Loucy (cell line): ENCODE data around the gene CAMTA1.

Source experiments
- H2AFZ ChIP-seq: fragments of 200-600 bp; sonication (generic); 2 replicates; pipeline ENCODE4 v1.6.0; 2016; ENCODE audit warnings: antibody characterized with exemption, mild to moderate bottlenecking, low read length, moderate library complexity
- H3F3A ChIP-seq: fragments of 200-600 bp; 2 replicates; pipeline ENCODE4 v1.6.0; 2016; ENCODE audit warnings: antibody characterized with exemption, low read depth, mild to moderate bottlenecking
- H3K27me3 ChIP-seq: fragments of 200-600 bp; sonication (generic); 2 replicates; pipeline ENCODE4 v1.6.1; 2014; ENCODE audit warnings: low read length, mild to moderate bottlenecking; ENCODE audit not compliant: insufficient read depth, poor library complexity, severe bottlenecking
- H3K36me3 ChIP-seq: fragments of 200-600 bp; sonication (generic); 2 replicates; pipeline ENCODE4 v1.6.1; 2016; ENCODE audit warnings: low read length; ENCODE audit not compliant: insufficient read depth
- H3K4me1 ChIP-seq: fragments of 200-600 bp; sonication (generic); 2 replicates; pipeline ENCODE4 v1.5.1; 2014; ENCODE audit warnings: low read length, mild to moderate bottlenecking; ENCODE audit not compliant: insufficient read depth, poor library complexity, severe bottlenecking
- H3K4me2 ChIP-seq: fragments of 200-600 bp; sonication (generic); 2 replicates; pipeline ENCODE4 v1.6.0; 2014; ENCODE audit warnings: antibody characterized with exemption, low read length, low read depth, mild to moderate bottlenecking; ENCODE audit not compliant: poor library complexity, severe bottlenecking
- H3K4me3 ChIP-seq: fragments of 200-600 bp; sonication (generic); 2 replicates; pipeline ENCODE4 v1.5.1; 2014; ENCODE audit warnings: low read length, mild to moderate bottlenecking, mixed read lengths; ENCODE audit not compliant: poor library complexity, severe bottlenecking
- H3K79me2 ChIP-seq: fragments of 200-600 bp; sonication (generic); 2 replicates; pipeline ENCODE4 v1.6.1; 2014; ENCODE audit warnings: low read length; ENCODE audit not compliant: insufficient read depth
- H3K9ac ChIP-seq: fragments of 200-600 bp; sonication (generic); 2 replicates; pipeline ENCODE4 v1.6.0; 2014; ENCODE audit warnings: mild to moderate bottlenecking, low read depth, low read length, moderate library complexity; ENCODE audit not compliant: poor library complexity, severe bottlenecking
- H3K9me2 ChIP-seq: fragments of 200-600 bp; sonication (generic); replicated peaks from 2 replicates; pipeline ENCODE4 v1.6.1; 2016; ENCODE audit warnings: low read depth, low read length, mixed read lengths
- H3K9me3 ChIP-seq: fragments of 200-600 bp; sonication (generic); 2 replicates; pipeline ENCODE4 v1.6.1; 2014; ENCODE audit warnings: mild to moderate bottlenecking, antibody characterized with exemption, low read length, low read depth; ENCODE audit not compliant: insufficient read depth
- H4K20me1 ChIP-seq: fragments of 200-600 bp; sonication (generic); 2 replicates; pipeline ENCODE4 v1.6.0; 2014; ENCODE audit warnings: antibody characterized with exemption, low read length, mild to moderate bottlenecking; ENCODE audit not compliant: insufficient read depth, poor library complexity, severe bottlenecking
- CTCF ChIP-seq: fragments of 200-600 bp; sonication (generic); conservative IDR thresholded peaks from 2 replicates; pipeline ENCODE4 v1.5.1; 2014; ENCODE audit warnings: mild to moderate bottlenecking, antibody characterized with exemption, low read length
- EZH2phosphoT487 ChIP-seq: fragments of 200-600 bp; IDR thresholded peaks from 2 replicates; pipeline ENCODE4 v1.6.1; 2018; ENCODE audit warnings: antibody characterized with exemption, mild to moderate bottlenecking, moderate library complexity, borderline replicate concordance

Gene CAMTA1

GRCh38 chr1:7640350-7640749 lies 855.1 kb downstream of the CAMTA1 start:
- H3K9ac ChIP-seq = no peak overlapping the region
- H2AFZ ChIP-seq = no peak overlapping the region
- no peaks in the 10 kb centered on the region for H3K36me3 ChIP-seq
- no peaks in the 10 kb centered on the region for H4K20me1 ChIP-seq
- H3K4me1 ChIP-seq = no peaks in the 10 kb centered on the region
- H3K27me3 ChIP-seq = no peaks in the 10 kb centered on the region
- no peaks in the 10 kb centered on the region for H3F3A ChIP-seq
- no peaks in the 10 kb centered on the region for H3K79me2 ChIP-seq
- TF ChIP-seq CTCF = no peak
- no peak for TF ChIP-seq EZH2phosphoT487
- no peaks in the 10 kb centered on the region for H3K9me3 ChIP-seq
- H3K9me2 ChIP-seq = no peaks in the 10 kb centered on the region
- no peak overlapping the region for H3K4me2 ChIP-seq
- H3K4me3 ChIP-seq = no peak overlapping the region

- H3K9ac ChIP-seq = no peak overlapping the region
- no peaks in the 10 kb centered on the region for H3K27me3 ChIP-seq
- H3K9me2 ChIP-seq = no peaks in the 10 kb centered on the region
- no peaks in the 10 kb centered on the region for H3K4me1 ChIP-seq
- H4K20me1 ChIP-seq = no peaks in the 10 kb centered on the region
- H3K4me2 ChIP-seq = no peak overlapping the region
- H3K36me3 ChIP-seq = no peaks in the 10 kb centered on the region
- no peak overlapping the region for H2AFZ ChIP-seq
- no peaks in the 10 kb centered on the region for H3F3A ChIP-seq
- H3K4me3 ChIP-seq = no peak overlapping the region
- no peaks in the 10 kb centered on the region for H3K79me2 ChIP-seq
- no peaks in the 10 kb centered on the region for H3K9me3 ChIP-seq
- TF ChIP-seq EZH2phosphoT487 (no peak), CTCF (no peak)
These were observed 855.8 kb downstream of the CAMTA1 start for GRCh38 chr1:7640920-7641585.

GRCh38 chr1:7641587-7642417 lies 856.5 kb downstream of the CAMTA1 start:
- Histone ChIP-seq H3K4me2 (no peak overlapping the region), H3K27me3 (no peaks in the 10 kb centered on the region), H3K4me3 (no peak overlapping the region), H3K4me1 (no peaks in the 10 kb centered on the region), H3K79me2 (no peaks in the 10 kb centered on the region), H3K9me2 (no peaks in the 10 kb centered on the region), H3K9ac (no peak overlapping the region), H2AFZ (no peak overlapping the region), H4K20me1 (no peaks in the 10 kb centered on the region), H3K9me3 (no peaks in the 10 kb centered on the region), H3F3A (no peaks in the 10 kb centered on the region), H3K36me3 (no peaks in the 10 kb centered on the region)
- TF ChIP-seq CTCF (no peak), EZH2phosphoT487 (no peak)
